HepG2 (cell line): ENCODE results near the gene ENDOU. TPM values are rescaled to one million over a fixed set of nuclear protein-coding genes. Genes with fewer than 3 reads are reported as not detected.

ENCODE experiments used
- ATAC-seq: fragments of 200-7000 bp; cut with Tn5 transposase; 3 replicates; pipeline ENCODE4 v1.9.1; 2020; ENCODE audit warnings: mild to moderate bottlenecking, moderate library complexity
- BruUV-seq: library from RNA; stranded (reverse); fragments of 400-500 nt; replicated peaks from 2 replicates; lab custom pipeline; 2021; lab: Mats Ljungman, UMichigan
- CTCF ChIA-PET: fragments of 300-600 bp; formaldehyde crosslinking; extraction: SDS; loops from one replicate; lab custom pipeline; 2021; ENCODE audit warnings: low total read pairs, inconsistent platforms, low intra/inter-chr PET ratio; lab: Yijun Ruan, JAX
- POLR2A ChIA-PET: fragments of 350-600 bp; sonication (Branson Sonifier 250); formaldehyde crosslinking; loops from one replicate; lab custom pipeline; 2020; ENCODE audit warnings: antibody characterized with exemption, inconsistent platforms; lab: Yijun Ruan, JAX
- DNase-seq: peaks from one replicate; pipeline ENCODE4 v3.0.0-alpha.2; 2015; ENCODE audit warnings: low spot score
- FAIRE-seq: peaks from 3 replicates; lab custom pipeline; 2011; peaks lifted over from hg19 to GRCh38; lab: Jason Lieb, UNC
- H2AFZ ChIP-seq: one replicate; pipeline ENCODE4 v1.6.1; 2011; ENCODE audit warnings: low read length, inconsistent platforms
- H3K27ac ChIP-seq: fragments of 300-600 bp; 3 replicates; pipeline ENCODE4 v1.8.0; 2011; ENCODE audit warnings: mixed run types, mild to moderate bottlenecking, mixed read lengths, low read length, inconsistent platforms; ENCODE audit not compliant: insufficient read depth; ENCODE audit errors: extremely low read length
- H3K27me3 ChIP-seq, 2 experiments: fragments of 200-600 bp in 1 of 2; 2 replicates in 1 of 2; 3 replicates in 1 of 2; pipeline versions ENCODE4 v1.6.0 to v1.8.0; 2011; ENCODE audit warnings: low read length in 2 of 2, mild to moderate bottlenecking in 2 of 2, moderate library complexity in 2 of 2, inconsistent platforms in 1 of 2; ENCODE audit not compliant: insufficient read depth in 2 of 2, control insufficient read depth in 1 of 2
- H3K36me3 ChIP-seq, 2 experiments: fragments of 200-600 bp in 1 of 2; replicated peaks in 1 of 2; 2 replicates in 1 of 2; 3 replicates in 1 of 2; pipeline versions ENCODE4 v1.5.1 to v1.8.0; 2011; ENCODE audit warnings: low read length in 2 of 2, inconsistent platforms in 1 of 2; ENCODE audit not compliant: insufficient read depth in 2 of 2, control insufficient read depth in 1 of 2
- H3K4me1 ChIP-seq: 2 replicates; pipeline ENCODE4 v1.5.1; 2012; ENCODE audit warnings: low read length, inconsistent platforms; ENCODE audit not compliant: insufficient read depth
- H3K4me2 ChIP-seq: 2 replicates; pipeline ENCODE4 v1.6.0; 2011; ENCODE audit warnings: low read depth, low read length, inconsistent platforms
- H3K4me3 ChIP-seq, 3 experiments: fragments of 200-600 bp in 1 of 3; sonication (generic), shearing (Covaris generic) in 1 of 3; replicated peaks in 1 of 3; 2 replicates each; pipeline ENCODE4 v1.5.1; 2011 to 2016; ENCODE audit warnings: low read length in 3 of 3, inconsistent platforms in 2 of 3, low read depth in 2 of 3, mild to moderate bottlenecking in 2 of 3, control low read depth in 1 of 3, mixed read lengths in 1 of 3; ENCODE audit not compliant: insufficient read depth in 1 of 3
- H3K79me2 ChIP-seq: one replicate; pipeline ENCODE4 v1.6.1; 2011; ENCODE audit warnings: low read length, inconsistent platforms; ENCODE audit not compliant: insufficient read depth
- H3K9ac ChIP-seq: 2 replicates; pipeline ENCODE4 v1.6.0; 2011; ENCODE audit warnings: mild to moderate bottlenecking, low read depth, low read length, inconsistent platforms; ENCODE audit not compliant: insufficient read depth
- H3K9me3 ChIP-seq: 2 replicates; pipeline ENCODE4 v1.5.1; 2012; ENCODE audit warnings: mild to moderate bottlenecking, low read length
- H4K20me1 ChIP-seq: 2 replicates; pipeline ENCODE4 v1.6.0; 2011; ENCODE audit warnings: inconsistent platforms, mild to moderate bottlenecking, low read length, moderate library complexity; ENCODE audit not compliant: insufficient read depth
- CAMTA2 ChIP-seq: sonication (generic); formaldehyde crosslinking; IDR thresholded peaks from 2 replicates; pipeline ENCODE4 v1.4.0; 2020; ENCODE audit warnings: mild to moderate bottlenecking, missing genetic modification reagents, borderline replicate concordance
- HIVEP1 ChIP-seq: sonication (generic); formaldehyde crosslinking; IDR thresholded peaks from 2 replicates; pipeline ENCODE4 v1.4.0; 2020; ENCODE audit warnings: mild to moderate bottlenecking, missing genetic modification reagents
- SNAPC2 ChIP-seq: sonication (generic); formaldehyde crosslinking; IDR thresholded peaks from 2 replicates; pipeline ENCODE4 v1.8.1; 2022; ENCODE audit warnings: mild to moderate bottlenecking, missing genetic modification reagents
- SNRNP70 ChIP-seq: fragments of 200-400 bp; formaldehyde crosslinking; IDR thresholded peaks from 2 replicates; pipeline ENCODE4 v1.6.1; 2017; ENCODE audit warnings: mild to moderate bottlenecking, low read depth, low read length, moderate library complexity
- ZNF326 ChIP-seq: sonication (generic); formaldehyde crosslinking; IDR thresholded peaks from 2 replicates; pipeline ENCODE4 v1.4.0; 2020; ENCODE audit warnings: missing genetic modification reagents, borderline replicate concordance
- WGBS: methylation state at CpG from one replicate; pipeline ENCODE4 v1.1.6; 2017; ENCODE audit warnings: low lambda C conversion rate; 5-methylcytosine and 5-hydroxymethylcytosine counted together
- in situ Hi-C: cut with HindIII; loops from 2 replicates; pipeline ENCODE4 v1.10.0; 2017; ENCODE audit warnings: low pct_unique_long_range_greater_than_20kb; ENCODE audit not compliant: extremely low pct_ligation_motif_present
- intact Hi-C: fragments of 100-400 bp; cut with micrococcal nuclease; formaldehyde crosslinking; loops from one replicate; pipeline ENCODE4 v1.10.0; 2022; ENCODE audit not compliant: unreplicated experiment
- polyA plus RNA-seq, 8 experiments: library from polyadenylated mRNA; depleted of rRNA in 3 of 8; stranded (reverse) in 7 of 8; unstranded in 1 of 8; fragments of >200 nt; fragmentation: Illumina TruSeq in 4 of 8; extraction: Trizol in 4 of 8; gene quantifications; 2 replicates each; pipeline versions ENCODE4 v1.2.1 to v1.2.3, GENCODE V29; 2011 to 2016; ENCODE audit warnings: low read depth in 4 of 8, missing spikeins in 1 of 8, mixed read lengths in 1 of 8; ENCODE audit not compliant: insufficient read depth in 1 of 8
- total RNA-seq, 5 experiments: library from RNA; depleted of rRNA; stranded (reverse); fragments of >200 nt; fragmentation: Illumina TruSeq; extraction: Trizol; gene quantifications; 2 replicates each; pipeline ENCODE4 v1.2.3, GENCODE V29; 2016; ENCODE audit warnings: low read depth in 1 of 5
- TF ChIP-seq, protein P1 (sequence below): sonication (generic); formaldehyde crosslinking; IDR thresholded peaks from 2 replicates; pipeline ENCODE4 v1.8.1; 2023; ENCODE audit warnings: missing genetic modification reagents, inconsistent platforms, borderline replicate concordance
- TF ChIP-seq, protein P2 (sequence below): sonication (generic); formaldehyde crosslinking; IDR thresholded peaks from 2 replicates; pipeline ENCODE4 v1.5.0; 2020; ENCODE audit warnings: mild to moderate bottlenecking, missing genetic modification reagents
- TF ChIP-seq, protein P3 (sequence below): sonication (generic); formaldehyde crosslinking; IDR thresholded peaks from 2 replicates; pipeline ENCODE4 v1.8.1; 2022; ENCODE audit warnings: low read depth, mild to moderate bottlenecking, missing genetic modification reagents
- TF ChIP-seq, protein P4 (sequence below): sonication (generic); formaldehyde crosslinking; IDR thresholded peaks from 2 replicates; pipeline ENCODE4 v1.5.0; 2020; ENCODE audit warnings: missing genetic modification reagents
- TF ChIP-seq, protein P5 (sequence below): sonication (generic); formaldehyde crosslinking; IDR thresholded peaks from 2 replicates; pipeline ENCODE4 v1.5.1; 2020; ENCODE audit warnings: mild to moderate bottlenecking, moderate library complexity, missing genetic modification reagents
- TF ChIP-seq, protein P6 (sequence below): sonication (generic); formaldehyde crosslinking; IDR thresholded peaks from 2 replicates; pipeline ENCODE4 v1.4.0; 2020; ENCODE audit warnings: missing genetic modification reagents

ENDOU gene
- total and polyA plus RNA-seq, 2 of the 13 experiments (the other 11 are each of a cell fraction or from before 2014, with no cell fraction given), result not detected

DNA sequence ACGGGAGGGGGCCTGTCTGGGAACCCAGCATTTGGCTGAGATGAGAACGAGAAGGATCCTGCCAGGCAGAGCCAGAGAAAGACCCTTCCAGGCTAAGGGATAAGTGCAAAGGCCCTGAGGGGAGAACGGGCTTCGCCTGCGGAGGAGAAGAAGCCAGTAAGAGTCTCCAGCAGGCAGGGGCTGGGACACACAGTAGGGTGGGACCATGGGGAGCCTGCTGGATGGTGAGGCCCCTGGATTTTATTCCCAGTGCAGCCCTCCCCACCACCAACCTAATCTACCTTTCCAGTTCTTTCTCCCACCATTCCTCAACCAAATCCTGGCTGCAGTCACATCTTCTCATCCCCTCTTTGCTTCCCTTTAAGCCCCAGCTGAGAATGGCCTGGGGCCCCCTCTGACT is 20.8 kb upstream of the ENDOU start:
- TF ChIP-seq, protein P1, sequence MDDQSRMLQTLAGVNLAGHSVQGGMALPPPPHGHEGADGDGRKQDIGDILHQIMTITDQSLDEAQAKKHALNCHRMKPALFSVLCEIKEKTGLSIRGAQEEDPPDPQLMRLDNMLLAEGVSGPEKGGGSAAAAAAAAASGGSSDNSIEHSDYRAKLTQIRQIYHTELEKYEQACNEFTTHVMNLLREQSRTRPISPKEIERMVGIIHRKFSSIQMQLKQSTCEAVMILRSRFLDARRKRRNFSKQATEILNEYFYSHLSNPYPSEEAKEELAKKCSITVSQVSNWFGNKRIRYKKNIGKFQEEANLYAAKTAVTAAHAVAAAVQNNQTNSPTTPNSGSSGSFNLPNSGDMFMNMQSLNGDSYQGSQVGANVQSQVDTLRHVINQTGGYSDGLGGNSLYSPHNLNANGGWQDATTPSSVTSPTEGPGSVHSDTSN, result no peak
- TF ChIP-seq, protein P2, sequence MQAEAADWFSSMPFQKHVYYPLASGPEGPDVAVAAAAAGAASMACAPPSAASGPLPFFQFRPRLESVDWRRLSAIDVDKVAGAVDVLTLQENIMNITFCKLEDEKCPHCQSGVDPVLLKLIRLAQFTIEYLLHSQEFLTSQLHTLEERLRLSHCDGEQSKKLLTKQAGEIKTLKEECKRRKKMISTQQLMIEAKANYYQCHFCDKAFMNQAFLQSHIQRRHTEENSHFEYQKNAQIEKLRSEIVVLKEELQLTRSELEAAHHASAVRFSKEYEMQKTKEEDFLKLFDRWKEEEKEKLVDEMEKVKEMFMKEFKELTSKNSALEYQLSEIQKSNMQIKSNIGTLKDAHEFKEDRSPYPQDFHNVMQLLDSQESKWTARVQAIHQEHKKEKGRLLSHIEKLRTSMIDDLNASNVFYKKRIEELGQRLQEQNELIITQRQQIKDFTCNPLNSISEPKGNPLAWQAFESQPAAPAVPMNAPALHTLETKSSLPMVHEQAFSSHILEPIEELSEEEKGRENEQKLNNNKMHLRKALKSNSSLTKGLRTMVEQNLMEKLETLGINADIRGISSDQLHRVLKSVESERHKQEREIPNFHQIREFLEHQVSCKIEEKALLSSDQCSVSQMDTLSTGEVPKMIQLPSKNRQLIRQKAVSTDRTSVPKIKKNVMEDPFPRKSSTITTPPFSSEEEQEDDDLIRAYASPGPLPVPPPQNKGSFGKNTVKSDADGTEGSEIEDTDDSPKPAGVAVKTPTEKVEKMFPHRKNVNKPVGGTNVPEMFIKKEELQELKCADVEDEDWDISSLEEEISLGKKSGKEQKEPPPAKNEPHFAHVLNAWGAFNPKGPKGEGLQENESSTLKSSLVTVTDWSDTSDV (CRISPR knock-in tag), result no peak
- TF ChIP-seq CAMTA2 (CRISPR knock-in tag), result no peak
- TF ChIP-seq SNRNP70, result no peak
- TF ChIP-seq, protein P3, sequence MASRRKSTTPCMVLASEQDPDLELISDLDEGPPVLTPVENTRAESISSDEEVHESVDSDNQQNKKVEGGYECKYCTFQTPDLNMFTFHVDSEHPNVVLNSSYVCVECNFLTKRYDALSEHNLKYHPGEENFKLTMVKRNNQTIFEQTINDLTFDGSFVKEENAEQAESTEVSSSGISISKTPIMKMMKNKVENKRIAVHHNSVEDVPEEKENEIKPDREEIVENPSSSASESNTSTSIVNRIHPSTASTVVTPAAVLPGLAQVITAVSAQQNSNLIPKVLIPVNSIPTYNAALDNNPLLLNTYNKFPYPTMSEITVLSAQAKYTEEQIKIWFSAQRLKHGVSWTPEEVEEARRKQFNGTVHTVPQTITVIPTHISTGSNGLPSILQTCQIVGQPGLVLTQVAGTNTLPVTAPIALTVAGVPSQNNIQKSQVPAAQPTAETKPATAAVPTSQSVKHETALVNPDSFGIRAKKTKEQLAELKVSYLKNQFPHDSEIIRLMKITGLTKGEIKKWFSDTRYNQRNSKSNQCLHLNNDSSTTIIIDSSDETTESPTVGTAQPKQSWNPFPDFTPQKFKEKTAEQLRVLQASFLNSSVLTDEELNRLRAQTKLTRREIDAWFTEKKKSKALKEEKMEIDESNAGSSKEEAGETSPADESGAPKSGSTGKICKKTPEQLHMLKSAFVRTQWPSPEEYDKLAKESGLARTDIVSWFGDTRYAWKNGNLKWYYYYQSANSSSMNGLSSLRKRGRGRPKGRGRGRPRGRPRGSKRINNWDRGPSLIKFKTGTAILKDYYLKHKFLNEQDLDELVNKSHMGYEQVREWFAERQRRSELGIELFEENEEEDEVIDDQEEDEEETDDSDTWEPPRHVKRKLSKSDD (CRISPR knock-in tag), result no peak
- TF ChIP-seq, protein P4, sequence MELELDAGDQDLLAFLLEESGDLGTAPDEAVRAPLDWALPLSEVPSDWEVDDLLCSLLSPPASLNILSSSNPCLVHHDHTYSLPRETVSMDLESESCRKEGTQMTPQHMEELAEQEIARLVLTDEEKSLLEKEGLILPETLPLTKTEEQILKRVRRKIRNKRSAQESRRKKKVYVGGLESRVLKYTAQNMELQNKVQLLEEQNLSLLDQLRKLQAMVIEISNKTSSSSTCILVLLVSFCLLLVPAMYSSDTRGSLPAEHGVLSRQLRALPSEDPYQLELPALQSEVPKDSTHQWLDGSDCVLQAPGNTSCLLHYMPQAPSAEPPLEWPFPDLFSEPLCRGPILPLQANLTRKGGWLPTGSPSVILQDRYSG, result no peak
- TF ChIP-seq, protein P5, sequence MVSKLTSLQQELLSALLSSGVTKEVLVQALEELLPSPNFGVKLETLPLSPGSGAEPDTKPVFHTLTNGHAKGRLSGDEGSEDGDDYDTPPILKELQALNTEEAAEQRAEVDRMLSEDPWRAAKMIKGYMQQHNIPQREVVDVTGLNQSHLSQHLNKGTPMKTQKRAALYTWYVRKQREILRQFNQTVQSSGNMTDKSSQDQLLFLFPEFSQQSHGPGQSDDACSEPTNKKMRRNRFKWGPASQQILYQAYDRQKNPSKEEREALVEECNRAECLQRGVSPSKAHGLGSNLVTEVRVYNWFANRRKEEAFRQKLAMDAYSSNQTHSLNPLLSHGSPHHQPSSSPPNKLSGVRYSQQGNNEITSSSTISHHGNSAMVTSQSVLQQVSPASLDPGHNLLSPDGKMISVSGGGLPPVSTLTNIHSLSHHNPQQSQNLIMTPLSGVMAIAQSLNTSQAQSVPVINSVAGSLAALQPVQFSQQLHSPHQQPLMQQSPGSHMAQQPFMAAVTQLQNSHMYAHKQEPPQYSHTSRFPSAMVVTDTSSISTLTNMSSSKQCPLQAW, result no peak
- no peak for TF ChIP-seq SNAPC2 (CRISPR knock-in tag)
- no peak for TF ChIP-seq ZNF326 (CRISPR knock-in tag)
- TF ChIP-seq, protein P6, sequence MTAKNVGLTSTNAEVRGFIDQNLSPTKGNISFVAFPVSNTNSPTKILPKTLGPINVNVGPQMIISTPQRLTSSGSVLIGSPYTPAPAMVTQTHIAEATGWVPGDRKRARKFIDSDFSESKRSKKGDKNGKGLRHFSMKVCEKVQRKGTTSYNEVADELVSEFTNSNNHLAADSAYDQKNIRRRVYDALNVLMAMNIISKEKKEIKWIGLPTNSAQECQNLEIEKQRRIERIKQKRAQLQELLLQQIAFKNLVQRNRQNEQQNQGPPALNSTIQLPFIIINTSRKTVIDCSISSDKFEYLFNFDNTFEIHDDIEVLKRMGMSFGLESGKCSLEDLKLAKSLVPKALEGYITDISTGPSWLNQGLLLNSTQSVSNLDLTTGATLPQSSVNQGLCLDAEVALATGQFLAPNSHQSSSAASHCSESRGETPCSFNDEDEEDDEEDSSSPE, result no peak
- TF ChIP-seq HIVEP1 (CRISPR knock-in tag), result no peak
- Histone ChIP-seq H3K9me3 (no peaks in the 10 kb centered on the region), H3K27me3 (peaks cover 18 to 59% of the 10 kb centered on the region in 2 experiments; a peak in 4 of 5 replicates), H2AFZ (no peak overlapping the region), H3K9ac (no peak overlapping the region), H3K36me3 (no peaks in the 10 kb centered on the region), H3K79me2 (no peaks in the 10 kb centered on the region), H4K20me1 (no peaks in the 10 kb centered on the region), H3K4me3 (no peak overlapping the region), H3K4me2 (no peak overlapping the region), H3K27ac (no peak overlapping the region), H3K4me1 (peaks cover 18% of the 10 kb centered on the region)
- ChIA-PET CTCF (no interaction called here), POLR2A (no interaction called here)
- FAIRE-seq (no peak), DNase-seq (no peak), ATAC-seq (no peak)
- in situ Hi-C loops (no loop called here), intact Hi-C loops (no loop called here)
- BruUV-seq, result no TSS peak
- 20% methylated on average over 3 of the region's 5 CpGs for WGBS
